PC-3 (cell line): ENCODE measurements around the gene MRPS27.

ENCODE experiments used
- CTCF ChIP-seq: fragments of 300-600 bp; sonication (generic); conservative IDR thresholded peaks from 2 replicates; pipeline ENCODE4 v1.5.1; 2017; ENCODE audit warnings: antibody characterized with exemption, low read depth, mild to moderate bottlenecking, low read length
- EZH2 ChIP-seq: fragments of 300-600 bp; sonication (generic); IDR thresholded peaks from one replicate; pipeline ENCODE4 v1.6.1; 2017; ENCODE audit warnings: antibody characterized with exemption, mild to moderate bottlenecking, low read length; ENCODE audit not compliant: unreplicated experiment
- EZH2phosphoT487 ChIP-seq: fragments of 300-600 bp; sonication (generic); IDR thresholded peaks from 2 replicates; pipeline ENCODE4 v1.6.1; 2018; ENCODE audit warnings: mild to moderate bottlenecking, antibody characterized with exemption, low read length, borderline replicate concordance

DNA sequence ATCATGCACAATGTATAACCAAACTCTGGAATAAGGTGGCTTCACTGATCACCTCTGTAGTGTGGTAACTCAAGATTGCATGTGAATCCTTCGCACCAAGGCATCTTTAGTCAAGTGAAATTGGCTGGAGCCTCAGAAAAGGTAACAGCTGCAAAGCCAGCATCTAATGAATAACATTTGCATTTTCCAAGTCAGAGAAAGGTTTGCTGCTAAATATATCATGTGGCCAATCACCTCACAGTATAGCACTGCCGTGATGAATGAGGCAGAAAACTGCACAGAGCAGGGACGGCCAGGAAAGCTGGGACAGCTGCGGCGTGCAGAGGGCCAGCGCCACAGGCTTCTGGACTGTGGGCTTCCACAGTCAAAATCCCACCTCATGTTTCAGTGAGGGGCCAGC, 18.5 kb downstream of the MRPS27 start:
- TF ChIP-seq CTCF = no peak
- TF ChIP-seq EZH2 = no peak
- no peak for TF ChIP-seq EZH2phosphoT487
